GM12878 (cell line): ENCODE results near the gene ABCF1.

ENCODE experiments used
- BHLHE40 ChIP-seq, 2 experiments: fragments of 450-650 bp in 1 of 2; IDR thresholded peaks; 2 replicates each; pipeline ENCODE4 v1.6.1; 2011 to 2017; ENCODE audit warnings: low read depth in 2 of 2, borderline replicate concordance in 1 of 2, improper control_type of control experiment in 1 of 2, low read length in 1 of 2, mild to moderate bottlenecking in 1 of 2
- CREM ChIP-seq: IDR thresholded peaks from 2 replicates; pipeline ENCODE4 v1.6.1; 2014; ENCODE audit warnings: antibody characterized with exemption, low read depth
- JUND ChIP-seq: IDR thresholded peaks from 2 replicates; pipeline ENCODE4 v1.6.1; 2012; ENCODE audit warnings: low read depth, mild to moderate bottlenecking, low read length, improper control_type of control experiment, moderate library complexity
- MEF2B ChIP-seq: fragments of 450-650 bp; IDR thresholded peaks from 2 replicates; pipeline ENCODE4 v1.6.1; 2018; ENCODE audit warnings: mild to moderate bottlenecking, moderate library complexity; ENCODE audit not compliant: partially characterized antibody, poor library complexity, severe bottlenecking
- NR2C2 ChIP-seq: IDR thresholded peaks from 2 replicates; pipeline ENCODE4 v1.6.1; 2011; ENCODE audit warnings: borderline replicate concordance, low read depth; ENCODE audit not compliant: control insufficient read depth, insufficient read length
- NRF1 ChIP-seq: conservative IDR thresholded peaks from 2 replicates; pipeline ENCODE4 v1.6.1; 2011; ENCODE audit warnings: mild to moderate bottlenecking, low read depth, low read length, improper control_type of control experiment
- POLR2A ChIP-seq: IDR thresholded peaks from 2 replicates; pipeline ENCODE4 v1.6.1; 2011; ENCODE audit warnings: low read depth, mild to moderate bottlenecking, low read length
- RAD51 ChIP-seq: fragments of 450-650 bp; IDR thresholded peaks from 2 replicates; pipeline ENCODE4 v1.6.1; 2016; ENCODE audit warnings: moderate library complexity, mild to moderate bottlenecking, inconsistent platforms
- SRF ChIP-seq, 2 experiments: IDR thresholded peaks; 2 replicates each; pipeline ENCODE4 v1.6.1; 2011; ENCODE audit warnings: low read depth in 2 of 2, low read length in 2 of 2, mild to moderate bottlenecking in 1 of 2, moderate library complexity in 1 of 2
- STAT1 ChIP-seq: fragments of 450-650 bp; conservative IDR thresholded peaks from 2 replicates; pipeline ENCODE4 v1.6.1; 2014; ENCODE audit warnings: antibody characterized with exemption, mild to moderate bottlenecking
- TAF1 ChIP-seq: IDR thresholded peaks from 2 replicates; pipeline ENCODE4 v1.6.1; 2011; ENCODE audit warnings: mild to moderate bottlenecking, low read depth, low read length, borderline replicate concordance
- ZNF274 ChIP-seq: IDR thresholded peaks from one replicate; pipeline ENCODE4 v1.8.0; 2011; ENCODE audit not compliant: insufficient read length, insufficient read depth
- TF ChIP-seq, protein P1 (sequence below), 3 experiments: IDR thresholded peaks in 2 of 3; conservative IDR thresholded peaks in 1 of 3; 2 replicates each; pipeline ENCODE4 v1.5.1; 2011; ENCODE audit warnings: low read depth in 3 of 3, low read length in 3 of 3, mild to moderate bottlenecking in 3 of 3, control low read depth in 2 of 3, moderate library complexity in 2 of 3, inconsistent platforms in 1 of 3, mixed read lengths in 1 of 3; ENCODE audit not compliant: control insufficient read depth in 2 of 3, insufficient read depth in 1 of 3; ENCODE audit errors: extremely low read depth in 1 of 3
- TF ChIP-seq, protein P2 (sequence below): IDR thresholded peaks from 2 replicates; pipeline ENCODE4 v1.6.1; 2011; ENCODE audit warnings: mild to moderate bottlenecking, low read depth, low read length, moderate library complexity; ENCODE audit not compliant: insufficient replicate concordance

DNA sequence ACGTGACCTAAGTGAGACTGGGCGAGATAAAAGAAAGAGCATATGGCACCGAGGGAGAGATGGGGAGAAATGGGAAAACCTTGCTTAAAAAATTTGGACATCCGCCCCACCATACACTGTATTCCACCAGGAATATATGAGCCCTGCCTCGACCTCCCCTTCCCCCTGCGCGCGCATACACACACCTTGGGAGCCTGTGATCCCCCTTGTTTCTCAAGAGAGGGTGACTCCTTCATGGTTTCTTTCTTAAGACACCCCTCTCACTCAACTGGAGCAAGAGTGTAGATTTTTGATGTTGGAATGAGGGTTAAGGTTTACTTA, 480 bp downstream of the ABCF1 start:
- no peak for TF ChIP-seq JUND
- TF ChIP-seq, protein P1, sequence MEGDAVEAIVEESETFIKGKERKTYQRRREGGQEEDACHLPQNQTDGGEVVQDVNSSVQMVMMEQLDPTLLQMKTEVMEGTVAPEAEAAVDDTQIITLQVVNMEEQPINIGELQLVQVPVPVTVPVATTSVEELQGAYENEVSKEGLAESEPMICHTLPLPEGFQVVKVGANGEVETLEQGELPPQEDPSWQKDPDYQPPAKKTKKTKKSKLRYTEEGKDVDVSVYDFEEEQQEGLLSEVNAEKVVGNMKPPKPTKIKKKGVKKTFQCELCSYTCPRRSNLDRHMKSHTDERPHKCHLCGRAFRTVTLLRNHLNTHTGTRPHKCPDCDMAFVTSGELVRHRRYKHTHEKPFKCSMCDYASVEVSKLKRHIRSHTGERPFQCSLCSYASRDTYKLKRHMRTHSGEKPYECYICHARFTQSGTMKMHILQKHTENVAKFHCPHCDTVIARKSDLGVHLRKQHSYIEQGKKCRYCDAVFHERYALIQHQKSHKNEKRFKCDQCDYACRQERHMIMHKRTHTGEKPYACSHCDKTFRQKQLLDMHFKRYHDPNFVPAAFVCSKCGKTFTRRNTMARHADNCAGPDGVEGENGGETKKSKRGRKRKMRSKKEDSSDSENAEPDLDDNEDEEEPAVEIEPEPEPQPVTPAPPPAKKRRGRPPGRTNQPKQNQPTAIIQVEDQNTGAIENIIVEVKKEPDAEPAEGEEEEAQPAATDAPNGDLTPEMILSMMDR (IDR thresholded peaks at IDR 0.05 in 2 of 3, conservative IDR thresholded peaks at IDR 0.05 in 1 of 3; ENCODE audit: control insufficient read depth in 2 of 3, extremely low read depth in 1 of 3, insufficient read depth in 1 of 3, low read depth in 3 of 3, low read length in 3 of 3) = no peak
- no peak for TF ChIP-seq STAT1
- no peak for TF ChIP-seq POLR2A
- TF ChIP-seq, protein P2, sequence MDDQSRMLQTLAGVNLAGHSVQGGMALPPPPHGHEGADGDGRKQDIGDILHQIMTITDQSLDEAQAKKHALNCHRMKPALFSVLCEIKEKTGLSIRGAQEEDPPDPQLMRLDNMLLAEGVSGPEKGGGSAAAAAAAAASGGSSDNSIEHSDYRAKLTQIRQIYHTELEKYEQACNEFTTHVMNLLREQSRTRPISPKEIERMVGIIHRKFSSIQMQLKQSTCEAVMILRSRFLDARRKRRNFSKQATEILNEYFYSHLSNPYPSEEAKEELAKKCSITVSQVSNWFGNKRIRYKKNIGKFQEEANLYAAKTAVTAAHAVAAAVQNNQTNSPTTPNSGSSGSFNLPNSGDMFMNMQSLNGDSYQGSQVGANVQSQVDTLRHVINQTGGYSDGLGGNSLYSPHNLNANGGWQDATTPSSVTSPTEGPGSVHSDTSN = no peak
- TF ChIP-seq NRF1 = no peak
- TF ChIP-seq ZNF274 = no peak
- TF ChIP-seq MEF2B = no peak
- no peak for TF ChIP-seq BHLHE40 (IDR thresholded peaks at IDR 0.05; ENCODE audit: borderline replicate concordance in 1 of 2, low read depth in 2 of 2, low read length in 1 of 2)
- no peak for TF ChIP-seq RAD51
- TF ChIP-seq CREM = no peak
- no peak for TF ChIP-seq TAF1
- TF ChIP-seq NR2C2 = no peak
- TF ChIP-seq SRF (IDR thresholded peaks at IDR 0.05; ENCODE audit: low read depth in 2 of 2, low read length in 2 of 2) = no peak
